Liver (tissue), 9 donors: ENCODE data around the gene SRGN. TPM values are rescaled to one million over a fixed set of nuclear protein-coding genes. Genes with fewer than 3 reads are reported as not detected.

Source experiments
- DNase-seq: peaks from one replicate; pipeline ENCODE4 v3.0.0-alpha.2; 2017; ENCODE audit warnings: low spot score
- H3K27ac ChIP-seq, 2 donors: one replicate each; pipeline ENCODE4 v1.7.0; 2013; ENCODE audit warnings: inconsistent platforms in 2 of 2, low read length in 2 of 2, control low read depth in 1 of 2, low read depth in 1 of 2, mild to moderate bottlenecking in 1 of 2
- H3K27me3 ChIP-seq, 4 donors: one replicate each; pipeline versions ENCODE4 v1.6.1 to v1.7.0; 2013; ENCODE audit warnings: low read length in 3 of 4, inconsistent platforms in 1 of 4, mild to moderate bottlenecking in 1 of 4, moderate library complexity in 1 of 4; ENCODE audit not compliant: control insufficient read depth in 4 of 4, insufficient read depth in 4 of 4
- H3K36me3 ChIP-seq, 4 donors: one replicate each; pipeline versions ENCODE4 v1.6.1 to v1.7.0; 2013; ENCODE audit warnings: low read length in 3 of 4, mild to moderate bottlenecking in 3 of 4, low read depth in 1 of 4, moderate library complexity in 1 of 4; ENCODE audit not compliant: control insufficient read depth in 4 of 4, insufficient read depth in 3 of 4
- H3K4me1 ChIP-seq, 4 donors: one replicate each; pipeline versions ENCODE4 v1.6.1 to v1.7.0; 2013; ENCODE audit warnings: low read length in 3 of 4, mild to moderate bottlenecking in 3 of 4, moderate library complexity in 1 of 4; ENCODE audit not compliant: control insufficient read depth in 4 of 4, insufficient read depth in 4 of 4
- H3K4me3 ChIP-seq, 3 donors: one replicate each; pipeline versions ENCODE4 v1.6.1 to v1.7.0; 2013; ENCODE audit warnings: low read length in 3 of 3, control low read depth in 1 of 3, low read depth in 1 of 3, mild to moderate bottlenecking in 1 of 3
- H3K9ac ChIP-seq, 2 donors: one replicate each; pipeline ENCODE4 v1.7.0; 2013; ENCODE audit warnings: low read length in 2 of 2, mild to moderate bottlenecking in 2 of 2, moderate library complexity in 2 of 2, control low read depth in 1 of 2, low read depth in 1 of 2
- H3K9me3 ChIP-seq, 4 donors: one replicate each; pipeline versions ENCODE4 v1.6.1 to v1.7.0; 2013; ENCODE audit warnings: low read length in 3 of 4; ENCODE audit not compliant: control insufficient read depth in 4 of 4
- ATF3 ChIP-seq: IDR thresholded peaks from 2 replicates; pipeline ENCODE4 v1.6.1; 2016; ENCODE audit warnings: antibody characterized with exemption
- CTCF ChIP-seq: fragments of 150-350 bp; IDR thresholded peaks from 2 replicates; pipeline ENCODE4 v1.5.1; 2017; ENCODE audit warnings: improper control_type of control experiment, low read depth, low read length; ENCODE audit not compliant: missing input control
- EGR1 ChIP-seq, 2 donors: IDR thresholded peaks; 2 replicates each; pipeline ENCODE4 v1.6.1; 2016 to 2018; ENCODE audit warnings: antibody characterized with exemption in 2 of 2, low read depth in 2 of 2
- FOXA1 ChIP-seq: IDR thresholded peaks from 2 replicates; pipeline ENCODE4 v1.6.1; 2016; ENCODE audit warnings: antibody characterized with exemption
- FOXA2 ChIP-seq: IDR thresholded peaks from 2 replicates; pipeline ENCODE4 v1.6.1; 2016; ENCODE audit warnings: antibody characterized with exemption
- GABPA ChIP-seq, 2 donors: IDR thresholded peaks in 1 of 2; conservative IDR thresholded peaks in 1 of 2; 2 replicates each; pipeline ENCODE4 v1.6.1; 2016; ENCODE audit warnings: antibody characterized with exemption in 2 of 2, mild to moderate bottlenecking in 1 of 2, moderate library complexity in 1 of 2
- HNF4A ChIP-seq, 2 donors: conservative IDR thresholded peaks; 2 replicates each; pipeline ENCODE4 v1.6.1; 2016; ENCODE audit warnings: antibody characterized with exemption in 2 of 2, mild to moderate bottlenecking in 2 of 2
- HNF4G ChIP-seq: IDR thresholded peaks from 2 replicates; pipeline ENCODE4 v1.6.1; 2016; ENCODE audit warnings: antibody characterized with exemption
- JUND ChIP-seq, 2 donors: IDR thresholded peaks; 2 replicates each; pipeline ENCODE4 v1.6.1; 2016; ENCODE audit warnings: antibody characterized with exemption in 2 of 2
- MAX ChIP-seq: IDR thresholded peaks from 2 replicates; pipeline ENCODE4 v1.6.1; 2016; ENCODE audit warnings: antibody characterized with exemption
- NR2F2 ChIP-seq: IDR thresholded peaks from 2 replicates; pipeline ENCODE4 v1.6.1; 2016; ENCODE audit warnings: antibody characterized with exemption
- RAD21 ChIP-seq, 2 donors: IDR thresholded peaks; 2 replicates each; pipeline ENCODE4 v1.6.1; 2016; ENCODE audit warnings: antibody characterized with exemption in 2 of 2, mild to moderate bottlenecking in 2 of 2
- REST ChIP-seq: IDR thresholded peaks from 2 replicates; pipeline ENCODE4 v1.6.1; 2016; ENCODE audit warnings: antibody characterized with exemption, mild to moderate bottlenecking
- RXRA ChIP-seq, 2 donors: IDR thresholded peaks; 2 replicates each; pipeline ENCODE4 v1.6.1; 2017 to 2018; ENCODE audit warnings: antibody characterized with exemption in 2 of 2, mild to moderate bottlenecking in 1 of 2
- SP1 ChIP-seq: IDR thresholded peaks from 2 replicates; pipeline ENCODE4 v1.6.1; 2018; ENCODE audit warnings: antibody characterized with exemption, mild to moderate bottlenecking
- TAF1 ChIP-seq: conservative IDR thresholded peaks from 2 replicates; pipeline ENCODE4 v1.6.1; 2016; ENCODE audit warnings: antibody characterized with exemption, mild to moderate bottlenecking
- YY1 ChIP-seq: IDR thresholded peaks from 2 replicates; pipeline ENCODE4 v1.6.1; 2016; ENCODE audit warnings: antibody characterized with exemption, mild to moderate bottlenecking
- ZBTB33 ChIP-seq: IDR thresholded peaks from 2 replicates; pipeline ENCODE4 v1.6.1; 2016; ENCODE audit warnings: antibody characterized with exemption
- WGBS: extraction: QIAGEN DNeasy Blood & Tissue Kit; methylation state at CpG from one replicate; pipeline ENCODE4 v1.1.7; 2013; 5-methylcytosine and 5-hydroxymethylcytosine counted together
- polyA plus RNA-seq, 2 donors: library from polyadenylated mRNA; stranded (reverse) in 1 of 2; unstranded in 1 of 2; fragments of 200-250 nt in 1 of 2; fragments of >200 nt in 1 of 2; fragmentation: Nextera tagmentation in 1 of 2; extraction: Ambion mirVana in 1 of 2; gene quantifications; one replicate each; pipeline versions ENCODE4 v1.2.1 to v1.2.3, GENCODE V29; 2013 to 2015
- total RNA-seq, 2 donors: library from RNA; depleted of rRNA; stranded (reverse); fragments of >200 nt; gene quantifications; one replicate each; pipeline ENCODE4 v1.2.3, GENCODE V29; 2014
- donor health status: healthy.
- donor health status: healthy.
- donor health status: healthy.
- donor health status: healthy.
- donor health status: healthy.

SRGN gene
- total and polyA plus RNA-seq, 4 donors, result 19.5 to 305 (median 41.3) TPM

GRCh38 chr10:69051710-69052487 is 36.0 kb upstream of the SRGN start:
- H3K4me3 ChIP-seq, result no peak overlapping the region
- no peaks in the 10 kb centered on the region for H3K9me3 ChIP-seq
- H3K4me1 ChIP-seq, result no peaks in the 10 kb centered on the region
- H3K36me3 ChIP-seq, result no peaks in the 10 kb centered on the region
- WGBS, result 77% methylated on average over 10 of the region's 10 CpGs
- peak overlapping the region; percentile 31 to 37 for H3K27ac ChIP-seq
- DNase-seq, result no peak
- no peaks in the 10 kb centered on the region for H3K27me3 ChIP-seq
- H3K9ac ChIP-seq, result no peak overlapping the region
- TF ChIP-seq CTCF (no peak), ZBTB33 (no peak), HNF4A (conservative IDR thresholded peaks at IDR 0.05) (no peak), YY1 (no peak), REST (no peak), NR2F2 (no peak), EGR1 (IDR thresholded peaks at IDR 0.05; ENCODE audit: low read depth in 2 of 2) (no peak), HNF4G (no peak), TAF1 (no peak), FOXA2 (no peak), MAX (no peak), SP1 (no peak), RAD21 (IDR thresholded peaks at IDR 0.05) (no peak), FOXA1 (no peak), JUND (IDR thresholded peaks at IDR 0.05) (no peak), GABPA (IDR thresholded peaks at IDR 0.05 in 1 of 2, conservative IDR thresholded peaks at IDR 0.05 in 1 of 2) (no peak)

GRCh38 chr10:69052736-69053135 is 35.2 kb upstream of the SRGN start:
- 79% methylated on average over 6 of the region's 6 CpGs for WGBS
- H3K27me3 ChIP-seq, result no peaks in the 10 kb centered on the region
- H3K9ac ChIP-seq, result no peak overlapping the region
- H3K4me3 ChIP-seq, result no peak overlapping the region
- no peaks in the 10 kb centered on the region for H3K36me3 ChIP-seq
- no peaks in the 10 kb centered on the region for H3K4me1 ChIP-seq
- H3K27ac ChIP-seq, result no peak overlapping the region
- no peak for DNase-seq
- no peaks in the 10 kb centered on the region for H3K9me3 ChIP-seq
- TF ChIP-seq EGR1 (IDR thresholded peaks at IDR 0.05; ENCODE audit: low read depth in 2 of 2) (no peak), HNF4G (no peak), CTCF (no peak), ZBTB33 (no peak), TAF1 (no peak), NR2F2 (no peak), YY1 (no peak), ATF3 (no peak), FOXA1 (no peak), RXRA (IDR thresholded peaks at IDR 0.05) (no peak), JUND (IDR thresholded peaks at IDR 0.05) (no peak), HNF4A (conservative IDR thresholded peaks at IDR 0.05) (no peak), MAX (no peak), GABPA (IDR thresholded peaks at IDR 0.05 in 1 of 2, conservative IDR thresholded peaks at IDR 0.05 in 1 of 2) (no peak)
